Left lung (tissue), 10 donors: ENCODE measurements around the gene MAML2. TPM values are rescaled to one million over a fixed set of nuclear protein-coding genes. Genes with fewer than 3 reads are reported as not detected.

ENCODE experiments used
- ATAC-seq: fragments of 200-7000 bp; cut with Tn5 transposase; one replicate; pipeline ENCODE4 v1.9.1; 2020; ENCODE audit warnings: moderate library complexity
- DNase-seq, 4 donors: peaks; one replicate each; pipeline ENCODE4 v3.0.0-alpha.2; 2013 to 2020
- H3K27ac ChIP-seq, 2 donors: fragments of 200-600 bp; sonication (generic) in 1 of 2; one replicate each; pipeline versions ENCODE4 v1.5.0 to v1.8.0; 2020 to 2021
- H3K27me3 ChIP-seq, 2 donors: fragments of 200-600 bp; sonication (generic) in 1 of 2; one replicate each; pipeline versions ENCODE4 v1.5.0 to v1.8.0; 2020 to 2021
- H3K36me3 ChIP-seq, 2 donors: fragments of 200-600 bp; sonication (generic) in 1 of 2; one replicate each; pipeline versions ENCODE4 v1.5.0 to v1.8.0; 2020 to 2021
- H3K4me1 ChIP-seq, 2 donors: fragments of 200-600 bp; one replicate each; pipeline ENCODE4 v1.8.0; 2021
- H3K4me3 ChIP-seq, 2 donors: fragments of 200-600 bp; sonication (generic) in 1 of 2; one replicate each; pipeline versions ENCODE4 v1.5.0 to v1.8.0; 2020 to 2021; ENCODE audit warnings: mild to moderate bottlenecking in 1 of 2
- H3K9me3 ChIP-seq, 2 donors: fragments of 200-600 bp; sonication (generic) in 1 of 2; one replicate each; pipeline versions ENCODE4 v1.5.0 to v1.8.0; 2020 to 2021
- CTCF ChIP-seq, 2 donors: fragments of 200-600 bp; sonication (generic) in 1 of 2; IDR thresholded peaks; one replicate each; pipeline versions ENCODE4 v1.5.0 to v1.8.0; 2021; ENCODE audit warnings: antibody characterized with exemption in 2 of 2
- intact Hi-C, 2 donors: fragments of 100-400 bp; cut with DNase I; formaldehyde crosslinking; loops; one replicate each; pipeline versions ENCODE4 v1.11.2 to v1.14.2; 2022
- polyA plus RNA-seq, 6 donors: library from polyadenylated mRNA; unstranded; fragments of 120-200 nt; gene quantifications; one replicate each; pipeline ENCODE4 v1.2.1, GENCODE V29; 2013; ENCODE audit not compliant: insufficient read length in 6 of 6
- total RNA-seq, 2 donors: library from RNA; stranded (reverse); fragmentation: NEBNext Ultra II Directional; extraction: Animal tissue kit (Norgen Biotek cat#: 25700); gene quantifications; one replicate each; pipeline ENCODE4 v1.2.1, GENCODE V29; 2021
- donor health status: DM: no; HTN: yes; CAD: no.
- donor health status: DM: no; HTN: no; CAD: no.

The MAML2 gene
- total and polyA plus RNA-seq, 8 donors, result 18.7 to 44.0 (median 36.6) TPM

- peaks cover 0 to 20% of the 10 kb centered on the region in 2 donors for H3K36me3 ChIP-seq
- H3K27me3 ChIP-seq, result no peaks in the 10 kb centered on the region
- H3K27ac ChIP-seq, result no peak overlapping the region
- intact Hi-C loops, result no loop called here
- DNase-seq (no peak), ATAC-seq (no peak)
- H3K9me3 ChIP-seq, result no peaks in the 10 kb centered on the region
- H3K4me1 ChIP-seq, result no peaks in the 10 kb centered on the region
- no peak for TF ChIP-seq CTCF (IDR thresholded peaks at IDR 0.05)
- no peak overlapping the region for H3K4me3 ChIP-seq
Observed at GRCh38 chr11:96088914-96089313, 254.1 kb downstream of the MAML2 start.

- H3K4me3 ChIP-seq, result no peak overlapping the region
- H3K4me1 ChIP-seq, result no peaks in the 10 kb centered on the region
- intact Hi-C loops, result no loop called here
- no peak for ATAC-seq
- DNase-seq, result no peak
- H3K9me3 ChIP-seq, result no peaks in the 10 kb centered on the region
- H3K36me3 ChIP-seq, result no peaks in the 10 kb centered on the region
- no peak for TF ChIP-seq CTCF (IDR thresholded peaks at IDR 0.05)
- H3K27ac ChIP-seq, result no peak overlapping the region
- H3K27me3 ChIP-seq, result no peaks in the 10 kb centered on the region
Observed at GRCh38 chr11:96086111-96086510, 256.9 kb downstream of the MAML2 start.

GRCh38 chr11:96085319-96085930 is 257.6 kb downstream of the MAML2 start:
- TF ChIP-seq CTCF (IDR thresholded peaks at IDR 0.05), result no peak
- Histone ChIP-seq H3K4me3 (no peak overlapping the region), H3K27ac (no peak overlapping the region), H3K27me3 (no peaks in the 10 kb centered on the region), H3K36me3 (no peaks in the 10 kb centered on the region), H3K9me3 (no peaks in the 10 kb centered on the region), H3K4me1 (no peaks in the 10 kb centered on the region)
- no peak for ATAC-seq
- intact Hi-C loops, result no loop called here
- DNase-seq, result no peak

GRCh38 chr11:96084610-96085318 is 258.2 kb downstream of the MAML2 start:
- intact Hi-C loops, result no loop called here
- TF ChIP-seq CTCF (IDR thresholded peaks at IDR 0.05), result no peak

GRCh38 chr11:96082936-96083335 is 260.1 kb downstream of the MAML2 start:
- no peaks in the 10 kb centered on the region for H3K9me3 ChIP-seq
- no peak overlapping the region for H3K4me3 ChIP-seq

More at GRCh38 chr11:96084610-96085318, 258.2 kb downstream of the MAML2 start:
- Histone ChIP-seq H3K27me3 (no peaks in the 10 kb centered on the region), H3K27ac (no peak overlapping the region), H3K4me1 (no peaks in the 10 kb centered on the region), H3K9me3 (no peaks in the 10 kb centered on the region), H3K36me3 (no peaks in the 10 kb centered on the region), H3K4me3 (no peak overlapping the region)
- no peak for ATAC-seq
- DNase-seq, result no peak

More at GRCh38 chr11:96082936-96083335, 260.1 kb downstream of the MAML2 start:
- no peaks in the 10 kb centered on the region for H3K4me1 ChIP-seq
- TF ChIP-seq CTCF (IDR thresholded peaks at IDR 0.05), result no peak
- DNase-seq, result no peak
- no peaks in the 10 kb centered on the region for H3K36me3 ChIP-seq
- no peak overlapping the region for H3K27ac ChIP-seq
- ATAC-seq, result no peak
- intact Hi-C loops, result no loop called here
- H3K27me3 ChIP-seq, result no peaks in the 10 kb centered on the region
